DOHH2 (cell line): ENCODE data around the gene CCKAR.

Experiments
- H3F3A ChIP-seq: fragments of 200-600 bp; sonication (generic), shearing (Covaris generic); 2 replicates; pipeline ENCODE4 v1.6.0; 2016; ENCODE audit warnings: antibody characterized with exemption, mild to moderate bottlenecking; ENCODE audit not compliant: control insufficient read depth, insufficient read depth
- H3K27ac ChIP-seq: fragments of 200-600 bp; sonication (generic); 2 replicates; pipeline ENCODE4 v1.5.1; 2014; ENCODE audit warnings: low read depth, mild to moderate bottlenecking, low read length, moderate library complexity
- H3K27me3 ChIP-seq: fragments of 200-600 bp; sonication (generic); 2 replicates; pipeline ENCODE4 v1.6.1; 2014; ENCODE audit warnings: mild to moderate bottlenecking, low read length, mixed read lengths; ENCODE audit not compliant: control insufficient read depth
- H3K36me3 ChIP-seq: fragments of 200-600 bp; sonication (generic); 2 replicates; pipeline ENCODE4 v1.6.1; 2014; ENCODE audit warnings: mild to moderate bottlenecking, low read length, moderate library complexity, mixed read lengths; ENCODE audit not compliant: control insufficient read depth
- H3K4me1 ChIP-seq: fragments of 200-600 bp; sonication (generic); 2 replicates; pipeline ENCODE4 v1.6.1; 2014; ENCODE audit warnings: mild to moderate bottlenecking, low read length, mixed read lengths; ENCODE audit not compliant: control insufficient read depth
- H3K4me2 ChIP-seq: fragments of 200-600 bp; sonication (generic); 2 replicates; pipeline ENCODE4 v1.6.0; 2014; ENCODE audit warnings: mild to moderate bottlenecking, low read length, moderate library complexity
- H3K4me3 ChIP-seq: fragments of 200-600 bp; sonication (generic); 2 replicates; pipeline ENCODE4 v1.5.1; 2014; ENCODE audit warnings: mild to moderate bottlenecking, low read length, mixed read lengths
- H3K79me2 ChIP-seq: fragments of 200-600 bp; sonication (generic); 2 replicates; pipeline ENCODE4 v1.6.1; 2014; ENCODE audit warnings: mild to moderate bottlenecking, low read length, mixed read lengths; ENCODE audit not compliant: control insufficient read depth
- H3K9me2 ChIP-seq: fragments of 200-600 bp; sonication (generic); replicated peaks from 2 replicates; pipeline ENCODE4 v1.6.1; 2014; ENCODE audit warnings: mild to moderate bottlenecking, low read length, mixed read lengths; ENCODE audit not compliant: control insufficient read depth
- H3K9me3 ChIP-seq: fragments of 200-600 bp; sonication (generic); 2 replicates; pipeline ENCODE4 v1.6.1; 2014; ENCODE audit warnings: antibody characterized with exemption, low read length, mixed read lengths; ENCODE audit not compliant: control insufficient read depth, insufficient read depth
- H4K20me1 ChIP-seq: fragments of 200-600 bp; sonication (generic); 2 replicates; pipeline ENCODE4 v1.6.0; 2014; ENCODE audit warnings: low read depth, mild to moderate bottlenecking, antibody characterized with exemption, low read length, moderate library complexity; ENCODE audit not compliant: control insufficient read depth, insufficient read depth
- CTCF ChIP-seq: fragments of 200-600 bp; sonication (generic); IDR thresholded peaks from one replicate; pipeline ENCODE4 v1.5.1; 2014; ENCODE audit warnings: antibody characterized with exemption, mild to moderate bottlenecking, low read depth, low read length; ENCODE audit not compliant: poor library complexity, severe bottlenecking
- EZH2phosphoT487 ChIP-seq: fragments of 200-600 bp; sonication (generic); IDR thresholded peaks from 2 replicates; pipeline ENCODE4 v1.6.1; 2017; ENCODE audit warnings: borderline replicate concordance, mild to moderate bottlenecking, antibody characterized with exemption, low read length, moderate library complexity, mixed read lengths

CCKAR gene

GRCh38 chr4:26457412-26457811 is 32.9 kb downstream of the CCKAR start:
- peaks cover 3% of the 10 kb centered on the region; the same call in 1 of the 2 replicates for H3F3A ChIP-seq
- H3K4me1 ChIP-seq, result peaks cover 13% of the 10 kb centered on the region
- H3K4me2 ChIP-seq, result no peak overlapping the region
- H3K4me3 ChIP-seq, result no peak overlapping the region
- H3K27ac ChIP-seq, result no peak overlapping the region
- H3K36me3 ChIP-seq, result no peaks in the 10 kb centered on the region
- no peaks in the 10 kb centered on the region for H3K27me3 ChIP-seq
- H3K79me2 ChIP-seq, result no peaks in the 10 kb centered on the region
- TF ChIP-seq EZH2phosphoT487 (no peak), CTCF (no peak)
- no peaks in the 10 kb centered on the region for H3K9me2 ChIP-seq
- H3K9me3 ChIP-seq, result no peaks in the 10 kb centered on the region
- H4K20me1 ChIP-seq, result no peaks in the 10 kb centered on the region

- Histone ChIP-seq H3K27me3 (no peaks in the 10 kb centered on the region), H3K27ac (no peak overlapping the region), H3K4me1 (peaks cover 13% of the 10 kb centered on the region), H3K9me3 (no peaks in the 10 kb centered on the region), H3K79me2 (no peaks in the 10 kb centered on the region), H3F3A (peaks cover 3% of the 10 kb centered on the region; the same call in 1 of the 2 replicates), H4K20me1 (no peaks in the 10 kb centered on the region), H3K36me3 (no peaks in the 10 kb centered on the region), H3K9me2 (no peaks in the 10 kb centered on the region), H3K4me2 (no peak overlapping the region), H3K4me3 (no peak overlapping the region)
- no peak for TF ChIP-seq CTCF
- TF ChIP-seq EZH2phosphoT487, result no peak
Observed at GRCh38 chr4:26455571-26455970, 34.7 kb downstream of the CCKAR start.

GRCh38 chr4:26454961-26455360 is 35.3 kb downstream of the CCKAR start:
- Histone ChIP-seq H3K79me2 (no peaks in the 10 kb centered on the region), H3K27ac (no peak overlapping the region), H3K4me2 (no peak overlapping the region), H4K20me1 (no peaks in the 10 kb centered on the region), H3K9me2 (no peaks in the 10 kb centered on the region), H3K27me3 (no peaks in the 10 kb centered on the region), H3K4me1 (peaks cover 13% of the 10 kb centered on the region), H3F3A (peaks cover 3% of the 10 kb centered on the region; the same call in 1 of the 2 replicates), H3K9me3 (no peaks in the 10 kb centered on the region), H3K36me3 (no peaks in the 10 kb centered on the region), H3K4me3 (no peak overlapping the region)
- TF ChIP-seq EZH2phosphoT487, result no peak
- TF ChIP-seq CTCF, result no peak
